Activated CD8-positive, alpha-beta T cell treated with anti-CD3 and anti-CD28 coated beads for 36 hours (primary cell): ENCODE data around the gene AJUBA. TPM values are rescaled to one million over a fixed set of nuclear protein-coding genes. Genes with fewer than 3 reads are reported as not detected.

ENCODE experiments used
- ATAC-seq: fragments of 200-7000 bp; cut with Tn5 transposase; one replicate; pipeline ENCODE4 v1.10.0; 2021; ENCODE audit warnings: mild to moderate bottlenecking, moderate library complexity
- CTCF ChIA-PET: fragments of 350-600 bp; sonication (Branson Sonifier 250); formaldehyde crosslinking; loops from one replicate; lab custom pipeline; 2021; ENCODE audit warnings: antibody characterized with exemption; lab: Charles Lee
- POLR2A ChIA-PET: fragments of 350-600 bp; sonication (Branson Sonifier 250); formaldehyde crosslinking; loops from one replicate; lab custom pipeline; 2021; ENCODE audit warnings: antibody characterized with exemption; lab: Charles Lee
- DNase-seq: peaks from one replicate; pipeline ENCODE4 v3.0.0-alpha.2; 2020
- H3K27ac Mint-ChIP-seq: one replicate; pipeline ENCODE4 v1.8.0; 2021; ENCODE audit warnings: mild to moderate bottlenecking, mixed read lengths
- H3K27me3 Mint-ChIP-seq: one replicate; pipeline ENCODE4 v1.8.0; 2021; ENCODE audit warnings: mixed read lengths
- H3K36me3 Mint-ChIP-seq: one replicate; pipeline ENCODE4 v1.8.0; 2021; ENCODE audit warnings: low read depth, mixed read lengths
- H3K4me1 Mint-ChIP-seq: one replicate; pipeline ENCODE4 v1.8.0; 2021; ENCODE audit warnings: low read depth, mixed read lengths
- H3K4me3 Mint-ChIP-seq: one replicate; pipeline ENCODE4 v1.8.0; 2021; ENCODE audit warnings: mild to moderate bottlenecking, moderate library complexity, mixed read lengths
- H3K9me3 Mint-ChIP-seq: one replicate; pipeline ENCODE4 v1.8.0; 2021; ENCODE audit warnings: mixed read lengths
- intact Hi-C: fragments of 100-400 bp; cut with micrococcal nuclease; formaldehyde crosslinking; loops from one replicate; pipeline ENCODE4 v1.10.0; 2022
- total RNA-seq, 2 experiments: library from RNA; stranded (reverse); gene quantifications; one replicate each; pipeline ENCODE4 v1.2.3, GENCODE V29; 2021
- TF ChIP-seq, protein P1 (sequence below): fragments of 200-600 bp; IDR thresholded peaks from one replicate; pipeline ENCODE4 v1.8.0; 2022; ENCODE audit warnings: antibody characterized with exemption, mild to moderate bottlenecking

Gene AJUBA
- total RNA-seq, 2 experiments from 2014 or later = 2.3 to 2.6 TPM

DNA sequence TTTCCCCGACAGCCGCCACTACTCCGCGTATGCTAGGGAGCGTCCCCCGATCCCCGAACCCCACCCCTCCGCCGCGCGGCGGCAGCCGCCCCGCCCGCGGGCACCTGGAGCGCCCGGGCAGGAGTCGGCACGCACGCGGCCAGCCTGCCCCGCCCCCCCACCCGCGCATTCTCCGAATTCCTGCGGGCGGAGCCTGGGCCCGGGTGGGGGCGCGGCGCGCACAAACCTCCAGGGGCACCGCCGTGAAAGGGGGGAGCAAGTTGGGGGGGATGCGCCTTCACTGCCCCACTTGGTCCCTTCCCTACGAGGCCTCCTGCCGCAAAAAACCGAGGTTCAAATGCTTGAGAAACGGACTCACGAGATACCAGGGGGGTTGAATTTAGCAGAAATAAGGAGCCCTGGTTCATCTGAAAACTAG, 1.7 kb downstream of the AJUBA start:
- H3K9me3 Mint-ChIP-seq = no peaks in the 10 kb centered on the region
- ChIA-PET POLR2A (interaction anchor here (2.2 kb wide), 1 partner anchor 52 kb away, joined by 6 read pairs; the partner anchor contains the start of gene PRMT5), CTCF (interaction anchor here (3.6 to 10.7 kb wide), 6 partner anchors 9 to 96 kb away, joined by 19 to 518 read pairs (median 64); partner anchors contain the start of genes CDH24, HAUS4 and PRMT5)
- peak overlapping the region; percentile 47 for H3K4me3 Mint-ChIP-seq
- intact Hi-C loops = no loop called here
- no peaks in the 10 kb centered on the region for H3K36me3 Mint-ChIP-seq
- ATAC-seq = peak; percentile 28
- DNase-seq = peak; percentile 27
- no peak overlapping the region for H3K27ac Mint-ChIP-seq
- TF ChIP-seq, protein P1, sequence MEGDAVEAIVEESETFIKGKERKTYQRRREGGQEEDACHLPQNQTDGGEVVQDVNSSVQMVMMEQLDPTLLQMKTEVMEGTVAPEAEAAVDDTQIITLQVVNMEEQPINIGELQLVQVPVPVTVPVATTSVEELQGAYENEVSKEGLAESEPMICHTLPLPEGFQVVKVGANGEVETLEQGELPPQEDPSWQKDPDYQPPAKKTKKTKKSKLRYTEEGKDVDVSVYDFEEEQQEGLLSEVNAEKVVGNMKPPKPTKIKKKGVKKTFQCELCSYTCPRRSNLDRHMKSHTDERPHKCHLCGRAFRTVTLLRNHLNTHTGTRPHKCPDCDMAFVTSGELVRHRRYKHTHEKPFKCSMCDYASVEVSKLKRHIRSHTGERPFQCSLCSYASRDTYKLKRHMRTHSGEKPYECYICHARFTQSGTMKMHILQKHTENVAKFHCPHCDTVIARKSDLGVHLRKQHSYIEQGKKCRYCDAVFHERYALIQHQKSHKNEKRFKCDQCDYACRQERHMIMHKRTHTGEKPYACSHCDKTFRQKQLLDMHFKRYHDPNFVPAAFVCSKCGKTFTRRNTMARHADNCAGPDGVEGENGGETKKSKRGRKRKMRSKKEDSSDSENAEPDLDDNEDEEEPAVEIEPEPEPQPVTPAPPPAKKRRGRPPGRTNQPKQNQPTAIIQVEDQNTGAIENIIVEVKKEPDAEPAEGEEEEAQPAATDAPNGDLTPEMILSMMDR = no peak
- peaks cover 10% of the 10 kb centered on the region for H3K4me1 Mint-ChIP-seq
- no peaks in the 10 kb centered on the region for H3K27me3 Mint-ChIP-seq

DNA sequence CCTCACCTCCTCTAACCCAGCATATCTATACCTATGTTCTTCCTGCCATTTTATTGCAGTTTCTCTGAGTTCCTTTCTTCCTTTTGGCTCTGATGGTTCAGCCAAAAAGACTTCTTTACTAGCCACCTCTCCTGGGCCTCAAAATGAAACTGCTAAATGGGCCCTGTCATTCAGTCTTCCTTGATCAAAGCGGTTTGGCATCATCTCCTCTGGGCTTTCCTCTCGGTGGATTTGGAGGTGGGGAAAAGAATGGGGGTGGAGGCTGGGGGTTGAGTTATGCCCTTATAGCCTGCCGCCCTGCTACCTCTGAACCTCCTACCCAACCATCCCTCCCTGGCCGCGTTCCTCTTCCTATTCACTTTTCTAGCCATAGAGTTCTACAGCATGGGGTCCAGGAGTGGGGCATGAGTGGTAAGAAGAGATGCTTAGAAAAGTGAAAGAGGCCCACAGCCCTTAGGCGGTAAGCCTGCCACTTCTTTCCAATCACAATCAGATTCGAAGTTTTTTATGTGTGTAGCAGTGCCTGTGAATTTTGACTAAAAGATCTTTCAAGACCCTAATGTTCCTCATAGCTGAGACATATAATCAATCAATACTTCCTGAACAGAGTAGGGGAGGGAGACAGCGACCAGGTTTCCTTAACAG, 2.5 kb downstream of the AJUBA start:
- Mint-ChIP-seq H3K4me1 (peaks cover 10% of the 10 kb centered on the region), H3K27me3 (no peaks in the 10 kb centered on the region), H3K27ac (no peak overlapping the region), H3K36me3 (no peaks in the 10 kb centered on the region), H3K9me3 (no peaks in the 10 kb centered on the region), H3K4me3 (peak overlapping the region; percentile 47)
- CTCF ChIA-PET = interaction anchor here (8.1 to 10.7 kb wide), 2 partner anchors 8 to 77 kb away, joined by 209 to 518 read pairs; partner anchors contain the start of gene CDH24
- ATAC-seq (no peak), DNase-seq (no peak)
- intact Hi-C loops = no loop called here
- TF ChIP-seq, protein P1 = no peak
- POLR2A ChIA-PET = interaction anchor here (2.2 kb wide), 1 partner anchor 51 kb away, joined by 6 read pairs; the partner anchor contains the start of gene PRMT5

DNA sequence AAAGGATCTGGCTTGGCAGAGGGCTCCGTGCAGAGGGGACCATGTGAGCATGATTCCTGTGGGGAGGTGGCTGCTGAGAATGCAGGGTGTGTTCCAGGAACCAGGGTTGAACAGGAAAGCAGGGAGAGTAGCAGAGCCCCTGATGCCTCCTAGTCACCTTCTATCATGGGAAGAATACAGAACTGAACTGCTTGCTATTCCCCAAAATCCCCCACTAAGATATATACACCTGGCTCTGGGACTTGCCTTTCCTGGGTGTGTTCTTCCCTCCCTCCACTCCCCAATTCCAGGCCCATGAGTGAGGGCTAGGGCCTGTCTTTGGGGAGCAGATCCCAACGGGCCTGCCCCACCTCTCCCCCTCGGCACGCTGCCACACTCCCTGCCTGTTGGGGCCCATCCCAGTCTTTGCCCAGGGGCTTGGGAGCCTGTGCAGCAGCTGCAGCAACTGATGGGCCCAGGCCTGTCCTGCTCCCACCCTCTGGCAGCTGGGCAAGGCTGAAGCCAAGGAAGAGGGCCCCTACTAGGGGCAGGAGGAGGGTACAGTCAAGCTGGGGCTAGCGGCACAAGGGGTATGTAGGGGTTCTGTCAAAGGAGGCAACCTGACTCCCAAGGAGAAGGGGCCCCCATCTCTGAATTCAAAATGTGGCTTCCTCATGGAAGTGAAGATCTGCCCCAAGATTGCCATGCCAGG, 3.2 kb downstream of the AJUBA start:
- peaks cover 10% of the 10 kb centered on the region for H3K4me1 Mint-ChIP-seq
- TF ChIP-seq, protein P1 = no peak
- no peak overlapping the region for H3K27ac Mint-ChIP-seq
- no peak overlapping the region for H3K4me3 Mint-ChIP-seq
- H3K9me3 Mint-ChIP-seq = no peaks in the 10 kb centered on the region
- H3K36me3 Mint-ChIP-seq = no peaks in the 10 kb centered on the region
- intact Hi-C loops = no loop called here
- ChIA-PET POLR2A (interaction anchor here (1.0 to 1.6 kb wide), 3 partner anchors 11 to 79 kb away, joined by 3 to 4 read pairs (median 3); no protein-coding TSS in a partner anchor), CTCF (interaction anchor here (12.5 kb wide), 1 partner anchor 79 kb away, joined by 201 read pairs; the partner anchor contains the start of gene CDH24)
- DNase-seq (no peak), ATAC-seq (no peak)
- no peaks in the 10 kb centered on the region for H3K27me3 Mint-ChIP-seq

DNA sequence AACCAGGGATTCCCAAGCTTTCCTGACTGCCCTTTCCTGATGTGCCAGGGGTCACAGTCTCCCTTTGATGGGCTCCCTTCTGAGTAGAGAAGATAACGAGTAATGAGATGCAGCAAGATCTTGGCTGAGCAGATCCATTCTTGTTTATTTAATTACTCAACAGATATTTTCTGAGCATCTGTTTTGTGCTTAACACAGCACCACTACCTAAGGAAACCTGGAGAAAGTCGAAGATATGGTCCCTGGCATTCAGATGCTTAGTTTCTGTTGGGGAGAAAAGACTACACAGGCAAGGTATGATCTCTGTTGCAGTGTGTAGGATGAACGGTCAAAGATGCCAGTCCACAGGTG, 3.9 kb downstream of the AJUBA start:
- DNase-seq (no peak), ATAC-seq (no peak)
- intact Hi-C loops = no loop called here
- Mint-ChIP-seq H3K36me3 (no peaks in the 10 kb centered on the region), H3K27ac (no peak overlapping the region), H3K27me3 (no peaks in the 10 kb centered on the region), H3K9me3 (no peaks in the 10 kb centered on the region), H3K4me3 (no peak overlapping the region), H3K4me1 (peaks cover 10% of the 10 kb centered on the region)
- TF ChIP-seq, protein P1 = no peak
- POLR2A ChIA-PET = interaction anchor here (1.0 to 1.6 kb wide), 3 partner anchors 11 to 80 kb away, joined by 3 to 4 read pairs (median 3); no protein-coding TSS in a partner anchor
- CTCF ChIA-PET = interaction anchor here (1.0 to 12.5 kb wide), 5 partner anchors 8 to 90 kb away, joined by 3 to 201 read pairs (median 10); partner anchors contain the start of genes CDH24 and HAUS4
